ENCODE measurements around the gene C4BPB. TPM values are rescaled to one million over a fixed set of nuclear protein-coding genes. Genes with fewer than 3 reads are reported as not detected.

The C4BPB gene
- total and polyA plus RNA-seq, 7 donors = 0.71 to 33.7 (median 4.1) TPM; not detected in 1

GRCh38 chr1:207093944-207094343, 5.3 kb downstream of the C4BPB start:
- Histone ChIP-seq H3K9me3 (no peaks in the 10 kb centered on the region), H3K4me3 (no peak overlapping the region), H3K27me3 (no peaks in the 10 kb centered on the region), H3K4me1 (no peaks in the 10 kb centered on the region), H3K27ac (no peak overlapping the region), H3K36me3 (no peaks in the 10 kb centered on the region)
- WGBS, 2 donors = 15 to 48% methylated on average over 2 of the region's 2 CpGs
- DNase-seq = no peak
- no peak for TF ChIP-seq POLR2A (IDR thresholded peaks at IDR 0.05)
- TF ChIP-seq, protein P1, sequence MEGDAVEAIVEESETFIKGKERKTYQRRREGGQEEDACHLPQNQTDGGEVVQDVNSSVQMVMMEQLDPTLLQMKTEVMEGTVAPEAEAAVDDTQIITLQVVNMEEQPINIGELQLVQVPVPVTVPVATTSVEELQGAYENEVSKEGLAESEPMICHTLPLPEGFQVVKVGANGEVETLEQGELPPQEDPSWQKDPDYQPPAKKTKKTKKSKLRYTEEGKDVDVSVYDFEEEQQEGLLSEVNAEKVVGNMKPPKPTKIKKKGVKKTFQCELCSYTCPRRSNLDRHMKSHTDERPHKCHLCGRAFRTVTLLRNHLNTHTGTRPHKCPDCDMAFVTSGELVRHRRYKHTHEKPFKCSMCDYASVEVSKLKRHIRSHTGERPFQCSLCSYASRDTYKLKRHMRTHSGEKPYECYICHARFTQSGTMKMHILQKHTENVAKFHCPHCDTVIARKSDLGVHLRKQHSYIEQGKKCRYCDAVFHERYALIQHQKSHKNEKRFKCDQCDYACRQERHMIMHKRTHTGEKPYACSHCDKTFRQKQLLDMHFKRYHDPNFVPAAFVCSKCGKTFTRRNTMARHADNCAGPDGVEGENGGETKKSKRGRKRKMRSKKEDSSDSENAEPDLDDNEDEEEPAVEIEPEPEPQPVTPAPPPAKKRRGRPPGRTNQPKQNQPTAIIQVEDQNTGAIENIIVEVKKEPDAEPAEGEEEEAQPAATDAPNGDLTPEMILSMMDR (IDR thresholded peaks at IDR 0.05) = no peak
- no peak for TF ChIP-seq EP300 (IDR thresholded peaks at IDR 0.05)
- TF ChIP-seq POLR2AphosphoS5 (IDR thresholded peaks at IDR 0.05) = no peak
- intact Hi-C loops (cut with DNase I) = no loop called here

- TF ChIP-seq EP300 (IDR thresholded peaks at IDR 0.05) = no peak
- no peak for TF ChIP-seq POLR2AphosphoS5 (IDR thresholded peaks at IDR 0.05)
- TF ChIP-seq, protein P1 (IDR thresholded peaks at IDR 0.05) = no peak
- TF ChIP-seq POLR2A (IDR thresholded peaks at IDR 0.05) = no peak
- WGBS, 2 donors = 77 to 81% methylated on average over 3 of the region's 3 CpGs
- intact Hi-C loops (cut with DNase I) = no loop called here
- Histone ChIP-seq H3K4me3 (no peak overlapping the region), H3K27me3 (no peaks in the 10 kb centered on the region), H3K36me3 (no peaks in the 10 kb centered on the region), H3K9me3 (no peaks in the 10 kb centered on the region), H3K27ac (no peak overlapping the region), H3K4me1 (no peaks in the 10 kb centered on the region)
- DNase-seq = no peak
These were observed 9.2 kb downstream of the C4BPB start for GRCh38 chr1:207097871-207098324.

DNA sequence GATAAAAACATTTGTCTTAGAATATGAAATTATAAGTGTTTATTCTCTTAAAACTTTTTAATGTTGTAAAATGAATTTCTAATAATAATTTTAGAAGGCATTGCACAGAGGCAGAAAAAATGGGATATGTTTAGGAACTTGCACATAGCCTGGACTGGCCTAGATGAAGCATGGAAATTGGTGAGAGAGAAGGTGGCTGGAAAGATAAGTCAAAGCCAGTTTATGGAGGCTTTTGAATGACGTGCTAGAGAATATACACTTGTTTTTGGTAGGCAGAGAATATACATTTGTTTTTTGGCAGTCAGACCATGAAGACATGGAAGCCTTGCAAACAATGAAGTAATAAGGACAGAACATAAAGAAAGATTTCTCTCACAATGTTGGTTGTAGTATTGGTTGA, 13.1 kb downstream of the C4BPB start:
- Histone ChIP-seq H3K4me1 (no peaks in the 10 kb centered on the region), H3K27me3 (no peaks in the 10 kb centered on the region)
- TF ChIP-seq EP300 (IDR thresholded peaks at IDR 0.05) (no peak), POLR2A (IDR thresholded peaks at IDR 0.05) (no peak), POLR2AphosphoS5 (IDR thresholded peaks at IDR 0.05) (no peak)
- TF ChIP-seq, protein P1 (IDR thresholded peaks at IDR 0.05) = no peak

DNA sequence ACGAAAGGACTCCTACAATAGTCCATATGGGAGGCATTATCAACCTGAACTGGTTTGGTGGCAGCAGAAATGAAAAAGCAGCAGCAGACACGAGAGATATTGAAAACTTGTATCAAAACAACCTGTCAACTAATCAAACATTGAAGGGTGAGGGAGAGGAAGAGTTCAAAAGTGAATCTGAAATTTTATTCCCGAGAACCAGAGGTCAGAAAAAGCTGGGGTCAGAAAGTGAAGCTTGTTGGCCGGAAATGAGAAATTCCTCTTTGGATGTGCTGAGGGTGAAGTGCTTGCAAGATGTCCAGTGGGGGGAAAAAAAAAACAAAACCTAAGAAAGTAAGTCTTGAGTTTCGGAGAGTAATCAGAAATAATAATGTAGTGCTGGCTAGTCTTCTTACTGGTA, 13.5 kb downstream of the C4BPB start:
- no peak for TF ChIP-seq POLR2A (IDR thresholded peaks at IDR 0.05)
- no peak for TF ChIP-seq EP300 (IDR thresholded peaks at IDR 0.05)
- TF ChIP-seq POLR2AphosphoS5 (IDR thresholded peaks at IDR 0.05) = no peak
- TF ChIP-seq, protein P1 (IDR thresholded peaks at IDR 0.05) = no peak
- intact Hi-C loops (cut with DNase I) = no loop called here

More for the DNA sequence above, 13.1 kb downstream of the C4BPB start:
- H3K9me3 ChIP-seq = no peaks in the 10 kb centered on the region
- H3K4me3 ChIP-seq = no peak overlapping the region
- H3K27ac ChIP-seq = no peak overlapping the region
- intact Hi-C loops (cut with DNase I) = no loop called here
- DNase-seq = no peak
- WGBS, 2 donors = 92% methylated on average over 1 of the region's 1 CpG
- H3K36me3 ChIP-seq = no peaks in the 10 kb centered on the region

DNA sequence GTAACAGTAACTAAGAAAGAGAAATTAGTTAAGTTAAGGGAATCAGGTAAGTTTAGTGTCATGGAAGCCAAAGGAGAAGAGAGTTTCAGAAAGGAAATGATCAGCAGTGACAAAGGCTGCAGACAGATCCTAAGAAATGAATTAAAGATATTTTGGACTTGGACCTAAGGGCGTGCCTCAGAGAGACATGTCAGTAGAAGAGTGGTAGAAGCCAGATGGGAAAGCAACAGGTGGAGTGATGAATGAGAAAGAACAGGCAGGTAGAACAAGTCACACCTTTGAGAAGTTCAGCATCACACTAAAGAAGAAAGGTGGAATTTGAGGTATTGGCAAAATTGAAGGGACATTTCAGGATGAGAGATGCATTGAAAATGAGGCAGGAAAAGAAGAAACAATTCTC, 14.0 kb downstream of the C4BPB start:
- 29 to 72% methylated on average over 1 of the region's 1 CpG for WGBS, 2 donors
- intact Hi-C loops (cut with DNase I) = no loop called here

More for the DNA sequence above, 13.5 kb downstream of the C4BPB start:
- Histone ChIP-seq H3K4me1 (no peaks in the 10 kb centered on the region), H3K4me3 (no peak overlapping the region), H3K27me3 (no peaks in the 10 kb centered on the region), H3K9me3 (no peaks in the 10 kb centered on the region), H3K36me3 (no peaks in the 10 kb centered on the region), H3K27ac (no peak overlapping the region)
- 82 to 87% methylated on average over 5 of the region's 5 CpGs for WGBS, 2 donors
- DNase-seq = no peak

More for the DNA sequence above, 14.0 kb downstream of the C4BPB start:
- H3K27me3 ChIP-seq = no peaks in the 10 kb centered on the region
- H3K4me1 ChIP-seq = no peaks in the 10 kb centered on the region
- TF ChIP-seq, protein P1 (IDR thresholded peaks at IDR 0.05) = no peak
- no peak for TF ChIP-seq EP300 (IDR thresholded peaks at IDR 0.05)
- H3K9me3 ChIP-seq = no peaks in the 10 kb centered on the region
- no peaks in the 10 kb centered on the region for H3K36me3 ChIP-seq
- DNase-seq = no peak
- no peak overlapping the region for H3K27ac ChIP-seq
- no peak overlapping the region for H3K4me3 ChIP-seq
